PFSK-1 (cell line): ENCODE measurements around the gene HIKESHI.

Experiments
- POLR2AphosphoS5 ChIP-seq: IDR thresholded peaks from 2 replicates; pipeline ENCODE4 v1.6.1; 2012; ENCODE audit warnings: low read depth, mild to moderate bottlenecking, control low read depth, low read length, moderate library complexity
- REST ChIP-seq, 2 experiments: IDR thresholded peaks; 2 replicates each; pipeline versions ENCODE4 v1.6.1 to v1.8.0; 2011 to 2012; ENCODE audit warnings: low read depth in 2 of 2, low read length in 2 of 2, control low read depth in 1 of 2, inconsistent platforms in 1 of 2, mild to moderate bottlenecking in 1 of 2, moderate library complexity in 1 of 2; ENCODE audit not compliant: insufficient read depth in 1 of 2
- SIN3A ChIP-seq: IDR thresholded peaks from 2 replicates; pipeline ENCODE4 v1.6.1; 2012; ENCODE audit warnings: mild to moderate bottlenecking, low read length, moderate library complexity, borderline replicate concordance; ENCODE audit not compliant: insufficient read depth
- TAF1 ChIP-seq: IDR thresholded peaks from 2 replicates; pipeline ENCODE4 v1.6.1; 2012; ENCODE audit warnings: low read length, control low read depth, borderline replicate concordance; ENCODE audit not compliant: insufficient read depth

- TF ChIP-seq POLR2AphosphoS5 (no peak), TAF1 (no peak), REST (IDR thresholded peaks at IDR 0.05; ENCODE audit: insufficient read depth in 1 of 2, low read depth in 2 of 2, low read length in 2 of 2) (no peak), SIN3A (no peak)
Measured at GRCh38 chr11:86358720-86359119, 56.7 kb downstream of the HIKESHI start.
